ENCODE data around the gene DOK5.

The DOK5 gene

GRCh38 chr20:54626126-54626525 is 150.7 kb downstream of the DOK5 start:
- no peak for DNase-seq (ENCODE audit: low read depth)
- TF ChIP-seq CTCF (IDR thresholded peaks at IDR 0.05; ENCODE audit: low read depth, low read length) (no peak), POLR2A (IDR thresholded peaks at IDR 0.05; ENCODE audit: extremely low read depth, insufficient read length) (no peak), MAX (IDR thresholded peaks at IDR 0.05; ENCODE audit: low read depth, low read length) (no peak), MYC (IDR thresholded peaks at IDR 0.05; ENCODE audit: low read depth, low read length) (no peak)
- no peak overlapping the region for H3K4me3 ChIP-seq (ENCODE audit: low read depth, low read length)

GRCh38 chr20:54629632-54630031 is 154.2 kb downstream of the DOK5 start:
- DNase-seq (ENCODE audit: low read depth): no peak
- TF ChIP-seq CTCF (IDR thresholded peaks at IDR 0.05; ENCODE audit: low read depth, low read length) (no peak), POLR2A (IDR thresholded peaks at IDR 0.05; ENCODE audit: extremely low read depth, insufficient read length) (no peak), MAX (IDR thresholded peaks at IDR 0.05; ENCODE audit: low read depth, low read length) (no peak), MYC (IDR thresholded peaks at IDR 0.05; ENCODE audit: low read depth, low read length) (no peak)
- no peak overlapping the region for H3K4me3 ChIP-seq (ENCODE audit: low read depth, low read length)

GRCh38 chr20:54630582-54630981 is 155.2 kb downstream of the DOK5 start:
- TF ChIP-seq MYC (IDR thresholded peaks at IDR 0.05; ENCODE audit: low read depth, low read length) (no peak), MAX (IDR thresholded peaks at IDR 0.05; ENCODE audit: low read depth, low read length) (no peak), CTCF (IDR thresholded peaks at IDR 0.05; ENCODE audit: low read depth, low read length) (no peak), POLR2A (IDR thresholded peaks at IDR 0.05; ENCODE audit: extremely low read depth, insufficient read length) (no peak)
- DNase-seq (ENCODE audit: low read depth): no peak
- H3K4me3 ChIP-seq (ENCODE audit: low read depth, low read length): no peak overlapping the region

- no peak for DNase-seq (ENCODE audit: low read depth)
- H3K4me3 ChIP-seq (ENCODE audit: low read depth, low read length): no peak overlapping the region
- no peak for TF ChIP-seq POLR2A (IDR thresholded peaks at IDR 0.05; ENCODE audit: extremely low read depth, insufficient read length)
- no peak for TF ChIP-seq MAX (IDR thresholded peaks at IDR 0.05; ENCODE audit: low read depth, low read length)
- TF ChIP-seq MYC (IDR thresholded peaks at IDR 0.05; ENCODE audit: low read depth, low read length): no peak
- no peak for TF ChIP-seq CTCF (IDR thresholded peaks at IDR 0.05; ENCODE audit: low read depth, low read length)
Measured at GRCh38 chr20:54631059-54631458, 155.7 kb downstream of the DOK5 start.

GRCh38 chr20:54633374-54634355 is 158.3 kb downstream of the DOK5 start:
- TF ChIP-seq POLR2A (IDR thresholded peaks at IDR 0.05; ENCODE audit: extremely low read depth, insufficient read length) (no peak), MYC (IDR thresholded peaks at IDR 0.05; ENCODE audit: low read depth, low read length) (no peak), CTCF (IDR thresholded peaks at IDR 0.05; ENCODE audit: low read depth, low read length) (no peak)
- peak; percentile 8 for DNase-seq (ENCODE audit: low read depth)
- no peak overlapping the region for H3K4me3 ChIP-seq (ENCODE audit: low read depth, low read length)

Measured in NB4 (cell line).